Left ventricle myocardium inferior (tissue), 1 donor: ENCODE results near the gene ETHE1. TPM values are rescaled to one million over a fixed set of nuclear protein-coding genes. Genes with fewer than 3 reads are reported as not detected.

Experiments
- DNase-seq: peaks from one replicate; pipeline ENCODE4 v3.0.0-alpha.2; 2020
- H3K27ac ChIP-seq: fragments of 200-600 bp; replicated peaks from 2 replicates; pipeline ENCODE4 v1.8.0; 2021
- H3K27me3 ChIP-seq: fragments of 200-600 bp; 2 replicates; pipeline ENCODE4 v1.8.0; 2021; ENCODE audit warnings: low read depth
- H3K36me3 ChIP-seq: fragments of 200-600 bp; 2 replicates; pipeline ENCODE4 v1.8.0; 2021
- H3K4me1 ChIP-seq: fragments of 200-600 bp; 2 replicates; pipeline ENCODE4 v1.8.0; 2021
- H3K4me3 ChIP-seq: fragments of 200-600 bp; 2 replicates; pipeline ENCODE4 v1.8.0; 2021; ENCODE audit warnings: mild to moderate bottlenecking, moderate library complexity
- H3K9me3 ChIP-seq: fragments of 200-600 bp; replicated peaks from 2 replicates; pipeline ENCODE4 v1.8.0; 2021
- CTCF ChIP-seq: fragments of 200-600 bp; IDR thresholded peaks from 2 replicates; pipeline ENCODE4 v1.8.0; 2021; ENCODE audit warnings: antibody characterized with exemption, mild to moderate bottlenecking, borderline replicate concordance
- intact Hi-C: fragments of 100-400 bp; cut with micrococcal nuclease; formaldehyde crosslinking; loops from one replicate; pipeline ENCODE4 v1.11.0; 2022
- long read RNA-seq: library from polyadenylated mRNA; unstranded; transcript quantifications from one replicate; pipeline ENCODE4 v2.0.0, GENCODE V29; 2021
- total RNA-seq: library from RNA; stranded (reverse); fragmentation: NEBNext Ultra II Directional; extraction: Animal tissue kit (Norgen Biotek cat#: 25700); gene quantifications from one replicate; pipeline ENCODE4 v1.2.1, GENCODE V29; 2021
- donor health status: DM: no; HTN: yes; CAD: no; lungs with severe emphysema.

ETHE1 gene
- 14.6 TPM for total RNA-seq
- long read RNA-seq, transcript ETHE1-201 (7 exons, 963 nt), result major isoform, 16 of 17 reads
- long read RNA-seq, partial matches to known transcripts, result 0 of 17 reads
- long read RNA-seq, other reads (novel, unspliced or antisense), result 0 of 17 reads

- Histone ChIP-seq H3K4me1 (peaks cover 43% of the 10 kb centered on the region), H3K4me3 (peak within 1 kb of the TSS; percentile 94), H3K9me3 (no peaks in the 10 kb centered on the region), H3K36me3 (no peaks in the 10 kb centered on the region), H3K27me3 (no peaks in the 10 kb centered on the region), H3K27ac (peak within 1 kb of the TSS; percentile 91)
- TF ChIP-seq CTCF, result peak; percentile 21
- peak; percentile 88 for DNase-seq
- intact Hi-C loops, result no loop called here
Observed at GRCh38 chr19:43526884-43527859, at the start of gene ETHE1. Gene ETHE1 (minus strand): TSS chr19:43527201. CDS start chr19:43527177, 24 bp downstream.

GRCh38 chr19:43575955-43576878, 49.2 kb upstream of the ETHE1 start:
- no peaks in the 10 kb centered on the region for H3K27me3 ChIP-seq
- H3K36me3 ChIP-seq, result peaks cover 11% of the 10 kb centered on the region
- no peaks in the 10 kb centered on the region for H3K9me3 ChIP-seq
- peaks cover 34% of the 10 kb centered on the region for H3K4me1 ChIP-seq
- H3K27ac ChIP-seq, result peak overlapping the region; percentile 56
- peak overlapping the region; percentile 83 for H3K4me3 ChIP-seq
- no peak for TF ChIP-seq CTCF
- no peak for DNase-seq
- intact Hi-C loops, result no loop called here

- intact Hi-C loops, result no loop called here
- no peaks in the 10 kb centered on the region for H3K27me3 ChIP-seq
- peaks cover 28% of the 10 kb centered on the region for H3K4me1 ChIP-seq
- no peaks in the 10 kb centered on the region for H3K9me3 ChIP-seq
- TF ChIP-seq CTCF, result no peak
- H3K27ac ChIP-seq, result peak within 1 kb of the TSS; percentile 80
- peaks cover 11% of the 10 kb centered on the region for H3K36me3 ChIP-seq
- H3K4me3 ChIP-seq, result peak within 1 kb of the TSS; percentile 83
- DNase-seq, result peak; percentile 97
Observed at GRCh38 chr19:43575156-43575950, 48.4 kb upstream of the ETHE1 start, which contains the start of the genes PINLYP and XRCC1. Gene PINLYP (plus strand): TSS chr19:43575801. CDS start chr19:43577192, 1,391 bp downstream. Gene XRCC1 (minus strand): TSS chr19:43575527. CDS start chr19:43575458, 69 bp downstream.

GRCh38 chr19:43574424-43575155, 47.6 kb upstream of the ETHE1 start:
- DNase-seq, result no peak
- no peaks in the 10 kb centered on the region for H3K9me3 ChIP-seq
- H3K27ac ChIP-seq, result peak overlapping the region; percentile 80
- no peak for TF ChIP-seq CTCF
- intact Hi-C loops, result no loop called here
- H3K27me3 ChIP-seq, result no peaks in the 10 kb centered on the region
- peak overlapping the region; percentile 83 for H3K4me3 ChIP-seq
- H3K4me1 ChIP-seq, result peaks cover 24% of the 10 kb centered on the region
- peaks cover 11% of the 10 kb centered on the region for H3K36me3 ChIP-seq
